ENCODE measurements around the gene POU2F2. TPM values are rescaled to one million over a fixed set of nuclear protein-coding genes. Genes with fewer than 3 reads are reported as not detected.

The POU2F2 gene
- total and polyA plus RNA-seq, 3 donors from 2014 or later = 9.4 to 20.6 (median 13.2) TPM

DNA sequence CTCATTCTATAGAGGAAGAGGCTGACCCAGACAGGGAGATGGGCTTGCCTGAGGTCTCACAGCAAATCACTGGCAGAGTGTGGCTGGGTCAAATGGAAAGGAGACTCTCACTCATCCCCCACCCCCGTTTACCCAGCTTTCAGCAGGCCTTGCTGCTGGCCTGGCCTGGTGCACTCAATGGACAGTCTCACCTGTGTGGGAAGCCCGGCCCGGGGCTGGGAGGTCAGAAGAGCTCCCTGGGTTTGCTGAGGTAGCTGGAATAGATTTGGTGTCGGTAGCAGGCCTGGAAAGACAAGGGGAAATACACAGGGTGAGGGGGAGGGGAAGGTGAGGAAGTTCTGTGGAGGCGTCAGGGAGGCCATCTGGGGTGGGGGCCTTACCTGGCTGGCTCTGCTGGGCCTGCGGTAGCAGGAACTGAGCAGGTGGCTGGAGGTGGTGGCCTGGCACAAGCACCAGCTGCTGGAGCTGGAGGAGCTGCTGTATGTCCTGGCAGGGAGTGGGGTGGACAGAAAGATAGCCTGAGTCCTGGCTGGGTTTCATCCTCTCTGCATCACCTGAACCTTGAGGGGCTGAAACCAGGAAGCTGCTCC, 32.8 kb downstream of the POU2F2 start:
- WGBS, 2 donors = 74 to 77% methylated on average over 6 of the region's 6 CpGs
- intact Hi-C loops (cut with DNase I; ENCODE audit: low total_unique reads) = no loop called here
- H3K4me3 ChIP-seq = no peak overlapping the region

DNA sequence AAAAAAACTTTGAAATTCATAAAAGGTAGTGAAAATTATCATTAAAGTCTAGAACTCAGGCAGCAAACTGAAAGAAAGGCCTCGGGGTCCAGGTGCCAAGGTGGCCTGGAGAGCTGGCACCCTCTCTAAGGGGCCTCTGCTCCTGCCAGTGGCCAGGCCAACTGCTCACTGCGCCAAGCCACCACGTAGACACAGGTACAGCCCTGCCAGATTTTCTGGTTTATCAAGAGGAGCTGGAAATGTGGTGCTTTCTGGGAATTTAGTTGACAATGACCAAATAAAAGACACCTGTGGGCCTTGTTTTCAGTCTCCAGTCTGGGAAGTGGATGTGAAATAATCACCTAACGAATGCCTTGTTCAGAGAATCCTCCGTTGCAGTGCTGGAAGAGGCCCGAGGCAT, 33.5 kb downstream of the POU2F2 start:
- H3K27me3 ChIP-seq = no peaks in the 10 kb centered on the region
- no peak overlapping the region for H3K27ac ChIP-seq
- no peaks in the 10 kb centered on the region for H3K4me1 ChIP-seq
- intact Hi-C loops (cut with DNase I; ENCODE audit: low total_unique reads) = no loop called here
- no peak for TF ChIP-seq POLR2A (IDR thresholded peaks at IDR 0.05)
- TF ChIP-seq, protein P1, sequence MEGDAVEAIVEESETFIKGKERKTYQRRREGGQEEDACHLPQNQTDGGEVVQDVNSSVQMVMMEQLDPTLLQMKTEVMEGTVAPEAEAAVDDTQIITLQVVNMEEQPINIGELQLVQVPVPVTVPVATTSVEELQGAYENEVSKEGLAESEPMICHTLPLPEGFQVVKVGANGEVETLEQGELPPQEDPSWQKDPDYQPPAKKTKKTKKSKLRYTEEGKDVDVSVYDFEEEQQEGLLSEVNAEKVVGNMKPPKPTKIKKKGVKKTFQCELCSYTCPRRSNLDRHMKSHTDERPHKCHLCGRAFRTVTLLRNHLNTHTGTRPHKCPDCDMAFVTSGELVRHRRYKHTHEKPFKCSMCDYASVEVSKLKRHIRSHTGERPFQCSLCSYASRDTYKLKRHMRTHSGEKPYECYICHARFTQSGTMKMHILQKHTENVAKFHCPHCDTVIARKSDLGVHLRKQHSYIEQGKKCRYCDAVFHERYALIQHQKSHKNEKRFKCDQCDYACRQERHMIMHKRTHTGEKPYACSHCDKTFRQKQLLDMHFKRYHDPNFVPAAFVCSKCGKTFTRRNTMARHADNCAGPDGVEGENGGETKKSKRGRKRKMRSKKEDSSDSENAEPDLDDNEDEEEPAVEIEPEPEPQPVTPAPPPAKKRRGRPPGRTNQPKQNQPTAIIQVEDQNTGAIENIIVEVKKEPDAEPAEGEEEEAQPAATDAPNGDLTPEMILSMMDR (IDR thresholded peaks at IDR 0.05) = no peak
- DNase-seq = no peak
- H3K9me3 ChIP-seq = no peaks in the 10 kb centered on the region
- no peaks in the 10 kb centered on the region for H3K36me3 ChIP-seq (ENCODE audit: low read depth, missing control alignments)
- 81 to 92% methylated on average over 6 of the region's 6 CpGs for WGBS, 2 donors
- no peak overlapping the region for H3K4me3 ChIP-seq

More for the DNA sequence above, 32.8 kb downstream of the POU2F2 start:
- Histone ChIP-seq H3K27me3 (no peaks in the 10 kb centered on the region), H3K36me3 (ENCODE audit: low read depth, missing control alignments) (no peaks in the 10 kb centered on the region), H3K9me3 (no peaks in the 10 kb centered on the region), H3K4me1 (no peaks in the 10 kb centered on the region), H3K27ac (no peak overlapping the region)
- no peak for DNase-seq
- TF ChIP-seq, protein P1 (IDR thresholded peaks at IDR 0.05) = no peak
- TF ChIP-seq POLR2A (IDR thresholded peaks at IDR 0.05) = no peak

DNA sequence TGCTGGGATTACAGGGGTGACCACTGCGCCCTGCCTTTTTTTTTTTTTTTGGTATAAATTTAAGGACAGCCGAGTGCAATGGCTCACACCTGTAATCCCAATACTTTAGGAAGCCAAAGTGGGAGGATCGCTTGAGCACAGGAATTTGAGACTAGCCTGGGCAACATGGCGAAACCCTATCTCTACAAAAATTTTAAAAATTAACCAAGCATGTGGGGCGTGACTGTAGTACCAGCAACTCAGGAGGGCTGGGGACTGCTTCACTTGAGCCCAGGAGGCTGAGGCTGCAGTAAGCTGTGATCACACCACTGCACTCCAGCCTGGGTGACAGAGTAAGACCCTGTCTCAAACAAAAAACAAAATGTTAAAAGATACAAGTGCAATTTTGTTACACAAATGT, 34.8 kb downstream of the POU2F2 start:
- WGBS, 2 donors = 86 to 96% methylated on average over 5 of the region's 5 CpGs

DNA sequence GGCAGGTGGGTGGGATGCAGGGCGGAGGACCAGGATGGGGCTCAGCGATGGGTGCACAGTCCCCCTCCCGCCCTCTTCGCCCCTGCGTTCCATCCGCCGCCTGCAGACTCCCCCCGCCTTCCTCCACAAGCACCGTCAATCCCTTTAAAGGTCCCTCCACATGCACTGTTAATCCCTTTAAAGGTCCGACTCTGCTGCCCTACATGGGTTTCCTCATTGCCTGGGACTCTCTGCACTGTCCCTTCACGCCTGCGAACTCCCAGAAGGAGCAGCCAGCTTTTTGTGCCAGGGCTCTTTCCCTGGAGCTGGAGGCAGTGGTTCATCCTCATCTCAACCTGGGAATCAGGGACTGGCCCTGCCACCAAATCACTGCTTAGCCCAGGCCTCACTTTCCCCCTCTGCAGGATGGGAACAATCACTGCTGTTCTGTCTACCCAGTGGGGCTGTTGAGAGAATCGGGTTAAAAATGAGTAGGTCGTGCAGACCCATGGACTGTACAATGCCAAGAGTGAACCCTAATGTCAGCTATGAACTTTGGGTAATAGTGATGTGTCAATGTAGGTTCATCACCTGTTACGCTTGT, 35.9 kb downstream of the POU2F2 start:
- H3K4me1 ChIP-seq = no peaks in the 10 kb centered on the region
- intact Hi-C loops (cut with DNase I; ENCODE audit: low total_unique reads) = no loop called here
- H3K9me3 ChIP-seq = no peaks in the 10 kb centered on the region
- no peak for TF ChIP-seq POLR2A (IDR thresholded peaks at IDR 0.05)
- no peak overlapping the region for H3K27ac ChIP-seq
- WGBS, 2 donors = 32 to 36% methylated on average over 13 to 15 of the region's 15 CpGs
- peak overlapping the region in 1 of 2 donors; percentile 43 for H3K4me3 ChIP-seq
- H3K36me3 ChIP-seq (ENCODE audit: low read depth, missing control alignments) = no peaks in the 10 kb centered on the region
- DNase-seq = no peak
- no peaks in the 10 kb centered on the region for H3K27me3 ChIP-seq

More for the DNA sequence above, 34.8 kb downstream of the POU2F2 start:
- DNase-seq = no peak
- intact Hi-C loops (cut with DNase I; ENCODE audit: low total_unique reads) = no loop called here
- Histone ChIP-seq H3K36me3 (ENCODE audit: low read depth, missing control alignments) (no peaks in the 10 kb centered on the region), H3K27ac (no peak overlapping the region), H3K9me3 (no peaks in the 10 kb centered on the region), H3K4me3 (no peak overlapping the region), H3K4me1 (no peaks in the 10 kb centered on the region), H3K27me3 (no peaks in the 10 kb centered on the region)
- no peak for TF ChIP-seq POLR2A (IDR thresholded peaks at IDR 0.05)
- TF ChIP-seq, protein P1 (IDR thresholded peaks at IDR 0.05) = no peak

DNA sequence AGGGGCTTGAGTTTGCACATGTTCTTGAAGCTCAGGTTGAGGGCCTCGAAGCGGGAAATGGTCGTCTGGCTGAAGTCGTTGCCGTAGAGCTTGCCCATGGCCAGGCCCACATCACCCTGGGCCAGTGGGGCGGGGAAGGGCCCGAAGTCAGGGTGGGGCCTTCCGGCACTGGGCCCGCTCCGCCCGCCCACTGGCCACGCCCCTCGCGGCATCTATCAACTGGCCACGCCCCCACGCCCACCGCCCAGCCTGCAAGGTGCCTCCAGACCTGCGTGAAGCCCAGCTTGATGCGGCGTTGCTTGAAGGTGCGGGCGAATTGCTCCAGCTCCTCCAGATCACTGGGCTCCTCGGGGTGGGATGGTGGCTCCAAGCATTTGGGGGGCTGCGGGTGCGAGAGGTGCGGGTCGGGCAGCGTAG, 36.4 kb downstream of the POU2F2 start:
- H3K4me3 ChIP-seq = peak overlapping the region in 1 of 2 donors; percentile 43
- peak; percentile 74 for DNase-seq
- no peaks in the 10 kb centered on the region for H3K27me3 ChIP-seq
- TF ChIP-seq, protein P1 (IDR thresholded peaks at IDR 0.05) = no peak
- TF ChIP-seq POLR2A (IDR thresholded peaks at IDR 0.05) = no peak
- 0 to 22% methylated on average over 1 to 28 of the region's 28 CpGs for WGBS, 2 donors
- H3K4me1 ChIP-seq = no peaks in the 10 kb centered on the region
- intact Hi-C loops (cut with DNase I; ENCODE audit: low total_unique reads) = no loop called here
- H3K27ac ChIP-seq = no peak overlapping the region
- H3K9me3 ChIP-seq = no peaks in the 10 kb centered on the region
- H3K36me3 ChIP-seq (ENCODE audit: low read depth, missing control alignments) = no peaks in the 10 kb centered on the region
